ENCODE measurements around the gene BCAT1.
A peak's percentile ranks its signal among the peaks of the same experiment; 100 is the strongest.
"Not testable (repeated sequence)": the region's sequence is repeated elsewhere in the genome, so short reads cannot be mapped to it uniquely, and the experiment has no call there.

The BCAT1 gene

DNA sequence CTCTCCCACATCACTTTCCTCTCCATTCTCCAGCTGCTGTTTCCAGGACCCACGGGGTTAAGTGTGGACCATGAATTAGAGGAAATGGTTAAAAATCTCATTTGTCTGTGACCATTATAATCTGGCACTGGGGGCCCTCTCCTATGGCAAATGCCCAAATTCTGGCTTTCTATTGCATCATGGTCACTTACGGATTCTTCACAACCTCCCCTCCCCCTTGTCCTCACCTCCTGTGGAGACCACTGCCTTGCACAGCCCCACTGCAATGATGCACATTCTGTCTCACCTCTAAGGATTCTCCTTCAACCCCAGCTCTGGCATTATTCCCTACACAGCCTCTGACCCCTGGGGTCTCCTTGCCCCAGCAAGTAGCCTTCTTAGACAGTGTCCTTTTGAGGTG is 18.9 kb downstream of the BCAT1 start:
- Mint-ChIP-seq H3K36me3 (ENCODE audit: low read depth) (peaks cover 61% of the 10 kb centered on the region), H3K9me3 (peaks cover 11% of the 10 kb centered on the region), H3K27me3 (ENCODE audit: low read depth) (no peaks in the 10 kb centered on the region), H3K4me1 (peaks cover 4% of the 10 kb centered on the region), H3K27ac (no peak overlapping the region), H3K4me3 (no peak overlapping the region)
- TF ChIP-seq, protein P1, sequence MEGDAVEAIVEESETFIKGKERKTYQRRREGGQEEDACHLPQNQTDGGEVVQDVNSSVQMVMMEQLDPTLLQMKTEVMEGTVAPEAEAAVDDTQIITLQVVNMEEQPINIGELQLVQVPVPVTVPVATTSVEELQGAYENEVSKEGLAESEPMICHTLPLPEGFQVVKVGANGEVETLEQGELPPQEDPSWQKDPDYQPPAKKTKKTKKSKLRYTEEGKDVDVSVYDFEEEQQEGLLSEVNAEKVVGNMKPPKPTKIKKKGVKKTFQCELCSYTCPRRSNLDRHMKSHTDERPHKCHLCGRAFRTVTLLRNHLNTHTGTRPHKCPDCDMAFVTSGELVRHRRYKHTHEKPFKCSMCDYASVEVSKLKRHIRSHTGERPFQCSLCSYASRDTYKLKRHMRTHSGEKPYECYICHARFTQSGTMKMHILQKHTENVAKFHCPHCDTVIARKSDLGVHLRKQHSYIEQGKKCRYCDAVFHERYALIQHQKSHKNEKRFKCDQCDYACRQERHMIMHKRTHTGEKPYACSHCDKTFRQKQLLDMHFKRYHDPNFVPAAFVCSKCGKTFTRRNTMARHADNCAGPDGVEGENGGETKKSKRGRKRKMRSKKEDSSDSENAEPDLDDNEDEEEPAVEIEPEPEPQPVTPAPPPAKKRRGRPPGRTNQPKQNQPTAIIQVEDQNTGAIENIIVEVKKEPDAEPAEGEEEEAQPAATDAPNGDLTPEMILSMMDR (IDR thresholded peaks at IDR 0.05; ENCODE audit: unreplicated experiment in 3 of 3): no peak

DNA sequence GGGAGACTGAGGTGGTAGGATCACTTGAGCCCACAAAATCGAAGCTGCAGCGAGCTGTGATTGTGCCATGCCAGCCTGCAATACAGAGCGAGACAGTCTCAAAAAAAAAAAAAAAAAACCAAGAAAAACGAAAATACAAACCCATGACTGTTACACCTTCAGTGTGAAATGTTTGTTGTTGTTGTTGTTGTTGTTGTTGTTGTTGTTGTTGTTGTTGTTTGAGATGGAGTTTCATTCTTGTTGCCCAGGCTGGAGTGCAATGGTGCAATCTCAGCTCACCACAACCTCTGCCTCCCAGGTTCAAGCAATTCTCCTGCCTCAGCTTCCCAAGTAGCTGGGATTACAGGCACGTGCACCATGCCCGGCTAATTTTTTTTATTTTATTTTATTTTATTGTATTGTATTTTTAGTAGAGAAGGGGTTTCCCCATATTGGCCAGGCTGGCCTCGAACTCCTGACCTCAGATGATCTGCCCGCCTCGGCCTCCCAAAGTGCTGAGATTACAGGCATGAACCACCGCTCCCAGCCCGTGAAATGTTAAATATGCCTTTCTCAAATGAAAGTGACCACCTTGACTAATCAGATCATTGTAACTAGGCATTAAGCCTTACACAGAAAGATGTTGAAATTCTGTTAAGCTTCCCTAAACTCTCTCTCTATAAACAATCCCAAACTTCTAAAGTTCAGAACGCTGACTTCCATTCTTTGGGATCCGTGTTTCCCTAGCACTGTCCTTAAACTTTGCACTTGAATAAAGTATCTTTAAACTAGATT is 20.2 kb downstream of the BCAT1 start:
- H3K27ac Mint-ChIP-seq; H3K27me3 Mint-ChIP-seq (ENCODE audit: low read depth); H3K4me3 Mint-ChIP-seq: not testable (repeated sequence)
- peaks cover 65% of the 10 kb centered on the region for H3K36me3 Mint-ChIP-seq (ENCODE audit: low read depth)
- peaks cover 15% of the 10 kb centered on the region for H3K4me1 Mint-ChIP-seq
- peaks cover 11% of the 10 kb centered on the region for H3K9me3 Mint-ChIP-seq

DNA sequence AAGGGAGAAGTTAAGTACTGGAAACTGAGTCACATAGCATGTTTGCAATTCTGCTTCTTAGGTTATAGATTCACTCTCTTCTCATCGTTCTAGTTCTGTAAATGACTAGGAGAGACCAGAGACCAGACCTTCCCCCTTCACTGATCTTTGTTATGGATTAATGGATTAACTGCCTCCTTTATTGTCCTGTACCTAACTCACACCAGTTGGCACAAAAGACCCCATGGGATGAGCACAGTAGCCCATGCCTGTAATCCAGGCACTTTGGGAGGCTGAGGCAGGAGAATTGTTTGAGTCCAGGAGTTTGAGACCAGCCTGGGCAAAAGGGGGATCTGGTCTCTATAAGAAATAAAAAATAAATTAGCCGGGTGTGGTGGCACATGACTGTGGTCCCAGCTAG is 20.8 kb downstream of the BCAT1 start:
- Mint-ChIP-seq H3K4me3 (no peak overlapping the region), H3K27ac (no peak overlapping the region), H3K9me3 (peaks cover 11% of the 10 kb centered on the region), H3K36me3 (ENCODE audit: low read depth) (peaks cover 60% of the 10 kb centered on the region), H3K27me3 (ENCODE audit: low read depth) (no peaks in the 10 kb centered on the region), H3K4me1 (peaks cover 15% of the 10 kb centered on the region)
- TF ChIP-seq, protein P1 (IDR thresholded peaks at IDR 0.05; ENCODE audit: unreplicated experiment in 3 of 3): no peak

DNA sequence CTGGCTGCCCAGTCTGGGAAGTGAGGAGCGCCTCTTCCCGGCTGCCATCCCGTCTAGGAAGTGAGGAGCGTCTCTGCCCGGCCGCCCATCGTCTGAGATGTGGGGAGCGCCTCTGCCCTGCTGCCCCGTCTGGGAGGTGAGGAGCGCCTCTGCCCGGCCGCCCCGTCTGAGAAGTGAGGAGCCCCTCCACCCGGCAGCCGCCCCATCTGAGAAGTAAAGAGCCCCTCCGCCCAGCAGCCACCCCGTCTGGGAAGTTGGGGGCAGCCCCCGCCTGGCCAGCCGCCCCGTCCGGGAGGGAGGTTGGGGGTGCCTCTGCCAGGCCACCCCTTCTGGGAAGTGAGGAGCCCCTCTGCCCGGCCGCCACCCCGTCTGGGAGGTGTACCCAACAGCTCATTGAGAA is 22.8 kb downstream of the BCAT1 start:
- H3K4me3 Mint-ChIP-seq; H3K27ac Mint-ChIP-seq; H3K9me3 Mint-ChIP-seq; H3K27me3 Mint-ChIP-seq (ENCODE audit: low read depth): not testable (repeated sequence)
- Mint-ChIP-seq H3K4me1 (peaks cover 29% of the 10 kb centered on the region), H3K36me3 (ENCODE audit: low read depth) (peaks cover 56% of the 10 kb centered on the region)

DNA sequence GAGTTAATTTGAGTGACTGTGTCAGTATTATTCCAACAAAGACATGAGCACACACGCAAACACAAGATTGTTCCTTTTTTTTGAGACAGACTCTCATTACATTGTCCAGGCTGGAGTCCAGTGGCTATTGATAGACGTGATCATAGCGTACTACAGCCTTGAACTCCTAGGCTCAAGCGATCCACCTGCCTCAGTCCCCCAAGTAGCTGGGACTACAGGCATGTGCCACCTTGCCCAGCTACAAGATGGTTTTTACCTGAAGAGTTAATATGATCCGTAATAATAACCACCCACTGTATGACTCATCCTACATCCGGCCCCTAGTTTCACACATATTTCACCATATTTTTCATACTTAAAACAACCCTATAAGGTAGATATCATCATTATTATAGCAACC is 26.8 kb downstream of the BCAT1 start:
- Mint-ChIP-seq H3K9me3 (peaks cover 4% of the 10 kb centered on the region), H3K36me3 (ENCODE audit: low read depth) (peaks cover 27% of the 10 kb centered on the region), H3K27ac (peak overlapping the region in 1 of 3 experiments; percentile 50), H3K27me3 (ENCODE audit: low read depth) (no peaks in the 10 kb centered on the region), H3K4me1 (peaks cover 34% of the 10 kb centered on the region), H3K4me3 (no peak overlapping the region)
- TF ChIP-seq, protein P1 (IDR thresholded peaks at IDR 0.05; ENCODE audit: unreplicated experiment in 3 of 3): no peak

DNA sequence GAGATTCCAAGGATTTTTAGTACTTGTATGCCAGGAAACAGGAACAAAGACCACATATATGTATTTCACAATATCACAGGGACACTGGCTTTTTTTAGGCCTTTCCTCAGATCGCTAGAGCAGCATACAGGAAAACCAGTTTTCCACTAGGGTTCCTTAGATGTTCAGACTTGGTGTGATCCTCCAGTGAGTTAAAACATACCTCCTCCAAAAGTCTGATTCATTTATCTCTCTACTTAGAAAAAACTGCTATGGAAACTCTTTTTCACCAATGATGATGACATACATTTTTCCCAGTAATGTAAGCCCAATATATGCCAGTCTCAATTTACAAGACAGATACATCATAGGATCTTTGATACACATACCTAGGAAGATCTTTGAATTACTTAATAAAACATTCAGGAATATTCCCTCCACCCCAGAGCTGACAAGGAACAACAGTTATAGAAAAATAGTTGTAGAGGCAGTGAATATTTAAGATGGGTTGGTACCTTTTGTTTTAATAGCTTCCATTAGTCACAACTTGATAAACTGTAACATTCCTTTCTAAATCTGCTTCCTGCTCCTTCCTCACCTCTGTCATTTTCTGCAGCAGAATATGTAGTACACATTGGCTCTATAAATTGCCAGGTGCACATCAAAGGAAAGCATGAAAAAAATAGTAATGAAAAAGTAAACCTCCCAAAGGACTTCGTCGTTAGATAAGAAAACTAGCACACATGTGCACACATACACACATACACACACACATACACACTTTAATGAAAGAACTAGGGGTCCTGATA is 27.5 kb downstream of the BCAT1 start:
- peaks cover 22% of the 10 kb centered on the region for H3K36me3 Mint-ChIP-seq (ENCODE audit: low read depth)
- H3K4me3 Mint-ChIP-seq: no peak overlapping the region
- peaks cover 34% of the 10 kb centered on the region for H3K4me1 Mint-ChIP-seq
- no peaks in the 10 kb centered on the region for H3K9me3 Mint-ChIP-seq
- peak overlapping the region in 2 of 3 experiments; percentile 17 to 50 for H3K27ac Mint-ChIP-seq
- TF ChIP-seq, protein P1 (IDR thresholded peaks at IDR 0.05; ENCODE audit: unreplicated experiment in 3 of 3): no peak
- H3K27me3 Mint-ChIP-seq (ENCODE audit: low read depth): no peaks in the 10 kb centered on the region
